HL-60 (cell line): ENCODE results near the gene GLRX2.

Source experiments
- CTCF ChIP-seq: IDR thresholded peaks from one replicate; pipeline ENCODE4 v1.5.1; 2011; ENCODE audit warnings: low read length, control low read depth, inconsistent platforms; ENCODE audit not compliant: insufficient read depth
- GABPA ChIP-seq: IDR thresholded peaks from 2 replicates; pipeline ENCODE4 v1.6.1; 2012; ENCODE audit warnings: low read depth
- POLR2AphosphoS5 ChIP-seq: IDR thresholded peaks from 2 replicates; pipeline ENCODE4 v1.6.1; 2012; ENCODE audit warnings: low read depth
- TF ChIP-seq, protein P1 (sequence below): IDR thresholded peaks from 2 replicates; pipeline ENCODE4 v1.6.1; 2012; ENCODE audit warnings: low read depth; ENCODE audit not compliant: insufficient replicate concordance

- no peak for TF ChIP-seq CTCF
- TF ChIP-seq GABPA: no peak
- TF ChIP-seq POLR2AphosphoS5: no peak
- TF ChIP-seq, protein P1, sequence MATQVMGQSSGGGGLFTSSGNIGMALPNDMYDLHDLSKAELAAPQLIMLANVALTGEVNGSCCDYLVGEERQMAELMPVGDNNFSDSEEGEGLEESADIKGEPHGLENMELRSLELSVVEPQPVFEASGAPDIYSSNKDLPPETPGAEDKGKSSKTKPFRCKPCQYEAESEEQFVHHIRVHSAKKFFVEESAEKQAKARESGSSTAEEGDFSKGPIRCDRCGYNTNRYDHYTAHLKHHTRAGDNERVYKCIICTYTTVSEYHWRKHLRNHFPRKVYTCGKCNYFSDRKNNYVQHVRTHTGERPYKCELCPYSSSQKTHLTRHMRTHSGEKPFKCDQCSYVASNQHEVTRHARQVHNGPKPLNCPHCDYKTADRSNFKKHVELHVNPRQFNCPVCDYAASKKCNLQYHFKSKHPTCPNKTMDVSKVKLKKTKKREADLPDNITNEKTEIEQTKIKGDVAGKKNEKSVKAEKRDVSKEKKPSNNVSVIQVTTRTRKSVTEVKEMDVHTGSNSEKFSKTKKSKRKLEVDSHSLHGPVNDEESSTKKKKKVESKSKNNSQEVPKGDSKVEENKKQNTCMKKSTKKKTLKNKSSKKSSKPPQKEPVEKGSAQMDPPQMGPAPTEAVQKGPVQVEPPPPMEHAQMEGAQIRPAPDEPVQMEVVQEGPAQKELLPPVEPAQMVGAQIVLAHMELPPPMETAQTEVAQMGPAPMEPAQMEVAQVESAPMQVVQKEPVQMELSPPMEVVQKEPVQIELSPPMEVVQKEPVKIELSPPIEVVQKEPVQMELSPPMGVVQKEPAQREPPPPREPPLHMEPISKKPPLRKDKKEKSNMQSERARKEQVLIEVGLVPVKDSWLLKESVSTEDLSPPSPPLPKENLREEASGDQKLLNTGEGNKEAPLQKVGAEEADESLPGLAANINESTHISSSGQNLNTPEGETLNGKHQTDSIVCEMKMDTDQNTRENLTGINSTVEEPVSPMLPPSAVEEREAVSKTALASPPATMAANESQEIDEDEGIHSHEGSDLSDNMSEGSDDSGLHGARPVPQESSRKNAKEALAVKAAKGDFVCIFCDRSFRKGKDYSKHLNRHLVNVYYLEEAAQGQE: no peak
These were observed 38.1 kb upstream of the GLRX2 start for GRCh38 chr1:193143285-193143684.
